GM18861 (cell line): ENCODE results near the gene SLC9A1.

Source experiments
- ATAC-seq: cut with Tn5 transposase; IDR thresholded peaks from one replicate; pipeline ENCODE4 v1.9.1; 2021; ENCODE audit not compliant: unreplicated experiment

The SLC9A1 gene

GRCh38 chr1:27152004-27152828 is 2.7 kb downstream of the SLC9A1 start:
- no peak for ATAC-seq

GRCh38 chr1:27150641-27151040 is 4.3 kb downstream of the SLC9A1 start:
- no peak for ATAC-seq

- no peak for ATAC-seq
These were observed 4.7 kb downstream of the SLC9A1 start for GRCh38 chr1:27150183-27150582.

GRCh38 chr1:27149762-27150113 is 5.2 kb downstream of the SLC9A1 start:
- no peak for ATAC-seq

- ATAC-seq, result no peak
These were observed 5.7 kb downstream of the SLC9A1 start for GRCh38 chr1:27149084-27149761.

- no peak for ATAC-seq
These were observed 6.3 kb downstream of the SLC9A1 start for GRCh38 chr1:27148591-27148990.

GRCh38 chr1:27147842-27148518 is 6.9 kb downstream of the SLC9A1 start:
- ATAC-seq, result no peak

- no peak for ATAC-seq
These were observed 9.0 kb downstream of the SLC9A1 start for GRCh38 chr1:27145934-27146354.

GRCh38 chr1:27144920-27145661 is 9.8 kb downstream of the SLC9A1 start:
- no peak for ATAC-seq

GRCh38 chr1:27144049-27144748 is 10.7 kb downstream of the SLC9A1 start:
- ATAC-seq, result no peak

- no peak for ATAC-seq
These were observed 11.5 kb downstream of the SLC9A1 start for GRCh38 chr1:27143401-27143800.

- no peak for ATAC-seq
These were observed 12.5 kb downstream of the SLC9A1 start for GRCh38 chr1:27142464-27142863.

GRCh38 chr1:27141266-27142003 is 13.5 kb downstream of the SLC9A1 start:
- no peak for ATAC-seq

GRCh38 chr1:27139980-27140379 is 14.9 kb downstream of the SLC9A1 start:
- no peak for ATAC-seq

- no peak for ATAC-seq
These were observed 16.0 kb downstream of the SLC9A1 start for GRCh38 chr1:27138927-27139326.

- no peak for ATAC-seq
These were observed 16.6 kb downstream of the SLC9A1 start for GRCh38 chr1:27138368-27138767.

GRCh38 chr1:27137544-27138075 is 17.3 kb downstream of the SLC9A1 start:
- no peak for ATAC-seq

GRCh38 chr1:27136998-27137542 is 17.9 kb downstream of the SLC9A1 start:
- ATAC-seq, result no peak

- no peak for ATAC-seq
These were observed 18.7 kb downstream of the SLC9A1 start for GRCh38 chr1:27136236-27136551.
